IPS-18a (cell line): ENCODE data around the gene WDR59.
"Not testable (repeated sequence)": the region's sequence is repeated elsewhere in the genome, so short reads cannot be mapped to it uniquely, and the experiment has no call there.

Experiments used
- H3K27ac ChIP-seq: one replicate; pipeline ENCODE4 v1.5.1; 2013; ENCODE audit warnings: low read length
- H3K27me3 ChIP-seq: one replicate; pipeline ENCODE4 v1.6.1; 2013; ENCODE audit warnings: mild to moderate bottlenecking, low read length; ENCODE audit not compliant: control insufficient read depth, insufficient read depth
- H3K36me3 ChIP-seq: one replicate; pipeline ENCODE4 v1.6.1; 2013; ENCODE audit warnings: low read depth, low read length; ENCODE audit not compliant: control insufficient read depth
- H3K4me1 ChIP-seq: one replicate; pipeline ENCODE4 v1.6.1; 2013; ENCODE audit warnings: low read depth, low read length; ENCODE audit not compliant: control insufficient read depth
- H3K4me3 ChIP-seq: one replicate; pipeline ENCODE4 v1.5.1; 2013; ENCODE audit warnings: low read length
- H3K9ac ChIP-seq: one replicate; pipeline ENCODE4 v1.6.1; 2013; ENCODE audit warnings: mild to moderate bottlenecking, low read length, moderate library complexity
- H3K9me3 ChIP-seq: one replicate; pipeline ENCODE4 v1.6.1; 2013; ENCODE audit warnings: low read depth, low read length; ENCODE audit not compliant: control insufficient read depth

WDR59 gene

GRCh38 chr16:74923766-74924460, 61.0 kb downstream of the WDR59 start:
- Histone ChIP-seq H3K9ac (no peak overlapping the region), H3K9me3 (no peaks in the 10 kb centered on the region), H3K27me3 (no peaks in the 10 kb centered on the region), H3K4me3 (no peak overlapping the region), H3K27ac (no peak overlapping the region), H3K36me3 (peaks cover 27% of the 10 kb centered on the region), H3K4me1 (no peaks in the 10 kb centered on the region)

- no peak overlapping the region for H3K9ac ChIP-seq
- H3K27ac ChIP-seq, result no peak overlapping the region
- H3K4me3 ChIP-seq, result no peak overlapping the region
- no peaks in the 10 kb centered on the region for H3K4me1 ChIP-seq
- H3K27me3 ChIP-seq, result no peaks in the 10 kb centered on the region
- peaks cover 40% of the 10 kb centered on the region for H3K36me3 ChIP-seq
- H3K9me3 ChIP-seq, result no peaks in the 10 kb centered on the region
These were observed 62.5 kb downstream of the WDR59 start for GRCh38 chr16:74922150-74923138.

GRCh38 chr16:74921051-74921450, 63.9 kb downstream of the WDR59 start:
- Histone ChIP-seq H3K9me3 (no peaks in the 10 kb centered on the region), H3K27me3 (no peaks in the 10 kb centered on the region), H3K4me3 (no peak overlapping the region), H3K36me3 (peaks cover 50% of the 10 kb centered on the region), H3K4me1 (no peaks in the 10 kb centered on the region), H3K27ac (no peak overlapping the region), H3K9ac (no peak overlapping the region)

- Histone ChIP-seq H3K9ac (no peak overlapping the region), H3K27me3 (no peaks in the 10 kb centered on the region), H3K36me3 (peaks cover 45% of the 10 kb centered on the region), H3K4me3 (no peak overlapping the region), H3K9me3 (peaks cover 3% of the 10 kb centered on the region), H3K4me1 (no peaks in the 10 kb centered on the region), H3K27ac (no peak overlapping the region)
These were observed 75.3 kb downstream of the WDR59 start for GRCh38 chr16:74909665-74910064.

- peaks cover 42% of the 10 kb centered on the region for H3K36me3 ChIP-seq
- not testable (repeated sequence) for H3K4me1 ChIP-seq, H3K27me3 ChIP-seq, H3K9me3 ChIP-seq, H3K27ac ChIP-seq, H3K4me3 ChIP-seq, H3K9ac ChIP-seq
These were observed 76.2 kb downstream of the WDR59 start for GRCh38 chr16:74908759-74909158.

- Histone ChIP-seq H3K36me3 (peaks cover 51% of the 10 kb centered on the region), H3K9ac (no peak overlapping the region), H3K9me3 (no peaks in the 10 kb centered on the region), H3K27ac (no peak overlapping the region), H3K4me3 (no peak overlapping the region), H3K27me3 (no peaks in the 10 kb centered on the region), H3K4me1 (peaks cover 3% of the 10 kb centered on the region)
These were observed 80.8 kb downstream of the WDR59 start for GRCh38 chr16:74903901-74904678.

GRCh38 chr16:74903120-74903519, 81.8 kb downstream of the WDR59 start:
- Histone ChIP-seq H3K27me3 (no peaks in the 10 kb centered on the region), H3K27ac (no peak overlapping the region), H3K4me3 (no peak overlapping the region), H3K9me3 (no peaks in the 10 kb centered on the region), H3K36me3 (peaks cover 51% of the 10 kb centered on the region), H3K4me1 (peaks cover 11% of the 10 kb centered on the region), H3K9ac (no peak overlapping the region)

GRCh38 chr16:74902161-74902560, 82.8 kb downstream of the WDR59 start:
- H3K27ac ChIP-seq, result no peak overlapping the region
- H3K27me3 ChIP-seq, result no peaks in the 10 kb centered on the region
- H3K36me3 ChIP-seq, result peaks cover 44% of the 10 kb centered on the region
- no peak overlapping the region for H3K9ac ChIP-seq
- H3K9me3 ChIP-seq, result no peaks in the 10 kb centered on the region
- H3K4me3 ChIP-seq, result no peak overlapping the region
- H3K4me1 ChIP-seq, result peaks cover 11% of the 10 kb centered on the region

GRCh38 chr16:74901606-74902005, 83.3 kb downstream of the WDR59 start:
- Histone ChIP-seq H3K36me3 (peaks cover 43% of the 10 kb centered on the region), H3K4me3 (no peak overlapping the region), H3K27ac (no peak overlapping the region), H3K4me1 (peaks cover 11% of the 10 kb centered on the region), H3K9ac (no peak overlapping the region), H3K9me3 (no peaks in the 10 kb centered on the region), H3K27me3 (no peaks in the 10 kb centered on the region)

GRCh38 chr16:74899816-74900215, 85.1 kb downstream of the WDR59 start:
- Histone ChIP-seq H3K9me3 (no peaks in the 10 kb centered on the region), H3K27ac (no peak overlapping the region), H3K4me3 (no peak overlapping the region), H3K4me1 (peaks cover 11% of the 10 kb centered on the region), H3K27me3 (no peaks in the 10 kb centered on the region), H3K36me3 (peaks cover 43% of the 10 kb centered on the region), H3K9ac (no peak overlapping the region)

GRCh38 chr16:74898659-74899058, 86.3 kb downstream of the WDR59 start:
- peaks cover 11% of the 10 kb centered on the region for H3K4me1 ChIP-seq
- H3K27me3 ChIP-seq, result no peaks in the 10 kb centered on the region
- H3K27ac ChIP-seq, result no peak overlapping the region
- no peaks in the 10 kb centered on the region for H3K9me3 ChIP-seq
- no peak overlapping the region for H3K4me3 ChIP-seq
- no peak overlapping the region for H3K9ac ChIP-seq
- H3K36me3 ChIP-seq, result peaks cover 35% of the 10 kb centered on the region
